Stimulated activated CD8-positive, alpha-beta memory T cell treated with anti-CD3 and anti-CD28 coated beads, Interleukin-7, amount 100 ng/mL, for 48 hours (primary cell): ENCODE results near the gene VCPKMT.

Source experiments
- DNase-seq, 2 donors: peaks; one replicate each; pipeline ENCODE4 v3.0.0-alpha.2; 2020; ENCODE audit warnings: low read depth in 1 of 2; ENCODE audit errors: extremely low read depth in 1 of 2

VCPKMT gene

DNA sequence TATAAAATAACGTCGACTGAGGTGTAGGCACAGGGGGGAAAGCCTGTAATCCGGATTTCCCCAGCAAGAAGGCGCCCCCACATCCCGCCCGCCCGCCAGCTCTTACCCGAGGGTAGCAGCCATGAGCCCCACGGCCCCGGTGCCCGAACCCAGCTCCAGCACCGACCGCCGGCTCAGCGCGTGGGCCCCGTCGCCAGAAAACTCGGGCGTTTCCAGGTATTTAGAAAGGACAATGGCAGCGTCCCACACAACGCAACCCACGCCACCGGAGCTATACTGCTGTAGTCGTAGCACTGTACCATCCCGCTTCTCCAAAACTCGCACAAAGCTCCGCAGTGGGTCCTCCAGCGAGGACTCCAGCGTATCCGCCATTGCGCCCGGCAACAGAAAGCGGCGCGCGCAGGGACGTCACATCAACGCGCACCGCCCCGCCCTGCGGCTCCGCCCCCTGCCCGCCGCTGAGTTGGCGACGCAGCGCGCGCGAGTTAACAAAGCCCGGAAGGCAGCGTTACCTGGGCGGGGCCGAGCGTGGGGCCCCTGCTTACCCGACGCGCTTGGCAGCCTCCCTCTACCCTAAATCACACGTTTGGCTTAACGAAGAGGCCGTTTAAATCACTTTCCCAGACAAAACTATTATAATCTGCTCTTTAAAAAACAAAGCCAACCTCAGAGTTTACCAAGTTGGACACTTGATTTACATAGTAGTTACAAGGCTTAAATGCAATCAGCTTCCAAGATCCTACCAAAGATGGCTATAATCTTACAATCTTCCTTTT, at the start of gene VCPKMT:
Gene VCPKMT (minus strand): TSS at position 392 of the 776 bp plus-strand sequence. CDS start 20 bp downstream, at position 372.
- peak; percentile 88 to 93 for DNase-seq

- DNase-seq, result no peak
These were observed 39.7 kb upstream of the VCPKMT start for GRCh38 chr14:50156111-50156510.

GRCh38 chr14:50148799-50149198, 32.4 kb upstream of the VCPKMT start:
- no peak for DNase-seq

GRCh38 chr14:50139192-50139591, 22.8 kb upstream of the VCPKMT start:
- no peak for DNase-seq

DNA sequence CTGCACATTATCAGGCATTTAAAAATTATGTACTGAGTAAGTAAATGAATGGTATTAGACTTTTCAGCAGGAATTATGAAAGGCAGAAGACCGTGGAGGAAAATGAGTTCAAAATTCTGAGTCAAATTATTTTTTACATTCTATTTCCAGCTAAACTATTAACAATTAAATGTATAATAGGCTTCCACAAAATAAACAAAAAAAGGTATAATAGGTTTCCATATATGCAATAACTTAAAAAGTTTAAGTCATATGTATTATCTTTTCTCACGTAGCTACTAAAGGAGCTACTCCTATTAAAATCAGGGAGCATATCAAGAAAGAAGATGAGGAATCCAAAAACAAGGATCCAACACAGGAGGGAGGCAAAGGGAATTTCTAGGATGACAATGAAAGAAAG, 11.4 kb upstream of the VCPKMT start:
- DNase-seq, result no peak

- DNase-seq, result no peak
These were observed 6.7 kb upstream of the VCPKMT start for GRCh38 chr14:50123062-50123461.

- no peak for DNase-seq
These were observed 5.9 kb upstream of the VCPKMT start for GRCh38 chr14:50122291-50122690.

DNA sequence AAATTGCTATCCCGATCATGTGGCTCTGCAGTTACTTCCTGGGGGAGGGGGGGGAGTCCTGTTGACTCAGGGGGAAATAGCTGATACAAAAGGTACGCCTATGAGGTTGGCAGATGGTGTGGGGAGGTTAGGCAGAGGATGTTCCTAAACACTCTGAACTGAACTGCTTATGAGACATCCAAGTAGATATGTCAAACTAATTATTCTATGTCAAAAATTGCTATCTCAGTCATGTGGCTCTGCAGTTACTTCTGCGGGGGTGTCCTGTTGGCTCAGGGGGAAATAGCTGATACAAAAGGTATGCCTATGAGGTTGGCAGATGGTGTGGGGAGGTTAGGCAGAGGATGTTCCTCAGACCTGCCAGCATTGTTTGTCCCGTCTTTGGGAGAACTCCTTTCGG, 5.1 kb upstream of the VCPKMT start:
- no peak for DNase-seq

DNA sequence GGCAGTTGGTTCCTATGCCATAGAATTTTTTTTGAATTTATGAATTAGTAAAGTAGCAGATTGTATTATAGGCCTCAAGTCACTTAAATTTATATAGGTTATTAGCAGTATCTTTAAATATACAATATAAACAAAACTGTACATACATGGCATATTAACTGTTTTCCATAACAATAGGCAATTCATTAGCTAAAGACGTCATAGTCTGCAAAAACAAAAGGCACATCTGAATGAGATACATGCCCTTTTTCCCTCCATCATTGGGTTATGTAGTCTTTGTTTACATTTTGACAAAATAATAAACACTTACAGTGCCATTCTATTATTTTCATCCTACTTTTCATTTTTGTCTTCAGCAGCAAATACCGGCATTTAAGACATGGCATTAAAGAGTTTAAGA, 1.1 kb upstream of the VCPKMT start:
- DNase-seq, result no peak

DNA sequence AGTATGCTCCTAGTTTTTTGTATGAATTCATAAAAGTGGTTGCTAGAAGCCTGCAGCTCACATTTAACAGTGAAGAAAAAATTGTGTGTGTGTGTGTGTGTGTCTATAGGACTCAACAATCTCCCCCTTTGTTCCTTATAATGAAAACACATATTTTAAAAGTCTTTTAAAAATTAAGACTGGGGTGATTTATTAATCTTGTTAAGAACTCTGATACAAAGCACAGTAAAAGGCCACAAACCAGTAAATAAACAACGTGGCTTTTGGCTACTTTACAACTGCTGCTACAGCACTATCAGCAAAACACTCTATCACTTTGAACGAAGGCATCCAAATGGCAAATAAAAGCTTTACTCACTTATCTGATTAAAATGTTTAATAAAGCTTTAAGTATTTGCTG, 594 bp upstream of the VCPKMT start:
- no peak for DNase-seq

- DNase-seq, result no peak
These were observed 2.9 kb downstream of the VCPKMT start for GRCh38 chr14:50113381-50114035.

DNA sequence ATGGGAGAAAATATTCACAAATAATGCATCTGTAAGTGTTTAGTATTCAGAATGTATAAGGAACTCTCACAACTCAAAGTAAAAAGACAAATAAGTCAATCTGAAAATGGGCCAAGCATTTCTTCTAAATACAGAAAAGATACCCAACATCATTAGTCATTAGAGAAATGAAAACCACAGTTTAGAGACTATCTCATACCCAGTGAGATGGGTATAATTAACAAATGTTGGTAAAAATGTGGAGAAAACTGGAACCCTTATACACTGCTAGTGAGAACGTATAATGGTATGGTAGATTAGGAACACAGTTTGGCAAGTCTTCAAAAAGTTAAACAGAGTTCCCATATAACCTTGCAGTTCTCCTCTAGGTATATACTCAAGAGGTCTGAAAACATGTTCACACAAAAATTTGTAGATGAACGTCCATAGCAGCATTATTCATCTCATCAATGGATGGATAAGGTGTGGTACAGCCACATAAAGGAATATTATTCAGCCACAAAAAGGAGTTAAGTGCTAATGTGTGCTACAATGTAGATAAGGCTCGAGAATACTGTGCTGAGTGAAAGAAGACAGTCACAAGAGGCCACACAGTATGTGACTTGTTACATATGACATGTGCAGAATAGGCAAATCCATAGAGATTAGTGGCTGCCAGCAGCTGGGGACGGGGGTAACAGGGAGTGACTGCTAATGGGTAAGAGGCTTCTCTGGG, 5.9 kb downstream of the VCPKMT start:
- no peak for DNase-seq

- DNase-seq, result no peak
These were observed 7.0 kb downstream of the VCPKMT start for GRCh38 chr14:50109342-50109741.

DNA sequence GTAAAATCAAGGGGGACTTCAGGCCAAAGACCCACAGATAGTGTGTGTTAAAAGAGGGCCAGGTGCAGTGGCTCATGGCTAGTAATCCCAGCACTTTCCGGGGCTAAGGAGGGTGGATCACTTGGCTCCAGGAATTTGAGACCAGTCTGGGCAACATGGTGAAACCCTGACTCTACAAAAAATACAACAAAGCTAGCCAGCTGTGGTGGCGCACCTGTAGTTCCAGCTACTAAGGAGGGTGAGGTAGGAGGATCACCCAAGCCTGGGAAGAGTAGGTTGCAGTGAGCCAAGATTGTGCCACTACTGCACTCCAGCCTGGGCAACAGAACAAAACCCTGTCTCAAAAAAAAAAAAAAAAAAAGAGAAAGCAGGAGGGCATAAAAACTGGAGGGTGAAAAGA, 8.5 kb downstream of the VCPKMT start:
- no peak for DNase-seq

DNA sequence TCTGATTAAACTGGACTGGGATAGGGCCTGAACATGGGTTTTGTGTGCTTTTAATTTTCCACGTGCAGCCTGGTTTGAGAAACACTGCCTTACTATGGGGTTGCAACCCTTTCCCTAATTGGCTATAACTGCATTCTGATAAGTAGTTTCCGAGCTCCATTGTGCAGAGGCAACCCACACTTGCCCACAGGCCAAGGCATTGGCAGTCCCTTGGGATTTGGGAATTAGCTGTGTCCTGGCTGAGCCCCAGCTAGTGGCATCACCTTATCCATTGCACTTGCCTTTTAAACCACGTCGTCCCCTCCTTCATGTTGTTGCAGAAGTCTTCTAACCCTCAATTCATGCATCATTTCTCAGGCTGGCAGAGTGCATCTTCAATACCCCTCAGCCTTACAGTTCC, 10.2 kb downstream of the VCPKMT start:
- DNase-seq, result no peak

DNA sequence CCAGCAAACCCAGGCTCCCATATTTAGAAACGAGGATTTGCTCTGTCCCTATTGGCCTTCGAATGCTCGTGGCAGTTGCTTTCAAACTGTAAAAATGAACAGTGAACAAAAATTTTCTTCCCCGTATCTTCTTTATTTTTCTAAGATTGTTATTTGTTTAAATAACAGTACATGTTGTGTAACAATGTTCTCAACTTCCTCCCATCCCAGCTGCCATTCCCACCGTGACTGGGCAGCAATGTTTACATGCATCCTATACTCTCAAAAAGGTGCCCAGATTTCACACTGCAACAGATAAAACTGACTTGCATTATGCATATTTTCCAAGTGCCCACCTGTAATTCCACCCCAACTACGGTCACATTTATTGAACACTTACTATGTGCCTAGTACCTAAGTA, 12.8 kb downstream of the VCPKMT start:
- no peak for DNase-seq

- DNase-seq, result no peak
These were observed 15.0 kb downstream of the VCPKMT start for GRCh38 chr14:50101417-50101816.

DNA sequence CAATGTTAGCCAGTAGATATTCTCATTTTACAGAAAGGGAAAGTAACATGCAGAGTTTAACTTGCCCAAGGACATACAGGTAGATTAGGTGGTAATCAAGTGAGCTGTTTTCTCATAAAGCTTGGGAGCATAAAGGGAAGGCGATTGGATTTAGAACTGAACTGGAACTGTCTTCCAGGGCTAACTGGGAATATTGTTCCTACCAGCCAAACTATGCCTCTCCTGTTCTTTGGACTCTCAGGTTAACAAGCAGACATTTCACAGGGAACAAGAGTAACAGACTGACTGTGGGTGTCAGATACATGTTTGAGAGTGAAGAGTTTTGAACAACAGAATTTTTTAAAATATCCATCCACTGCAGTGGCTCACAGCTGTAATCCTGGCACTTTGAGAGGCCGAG, 15.6 kb downstream of the VCPKMT start:
- DNase-seq, result no peak

DNA sequence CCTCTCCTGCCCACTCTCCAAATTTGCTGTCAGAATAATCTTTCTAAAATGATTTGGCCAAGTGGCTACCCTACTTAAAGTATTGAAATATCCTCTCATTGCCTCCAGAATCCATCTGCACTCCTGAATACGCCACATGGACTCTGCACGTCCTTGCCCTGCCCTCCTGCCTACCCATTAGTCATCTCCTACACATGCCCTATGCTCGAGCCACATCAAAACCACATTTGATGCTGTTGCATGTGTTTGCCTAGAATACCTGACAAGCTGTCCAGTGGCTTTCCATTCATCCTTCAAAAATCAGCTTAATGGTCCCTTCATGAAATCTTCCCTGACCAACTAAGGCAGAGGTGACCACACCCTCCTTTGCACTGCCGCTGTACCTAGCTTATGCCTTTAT, 17.0 kb downstream of the VCPKMT start:
- no peak for DNase-seq

GRCh38 chr14:50095895-50096294, 20.5 kb downstream of the VCPKMT start:
- no peak for DNase-seq

DNA sequence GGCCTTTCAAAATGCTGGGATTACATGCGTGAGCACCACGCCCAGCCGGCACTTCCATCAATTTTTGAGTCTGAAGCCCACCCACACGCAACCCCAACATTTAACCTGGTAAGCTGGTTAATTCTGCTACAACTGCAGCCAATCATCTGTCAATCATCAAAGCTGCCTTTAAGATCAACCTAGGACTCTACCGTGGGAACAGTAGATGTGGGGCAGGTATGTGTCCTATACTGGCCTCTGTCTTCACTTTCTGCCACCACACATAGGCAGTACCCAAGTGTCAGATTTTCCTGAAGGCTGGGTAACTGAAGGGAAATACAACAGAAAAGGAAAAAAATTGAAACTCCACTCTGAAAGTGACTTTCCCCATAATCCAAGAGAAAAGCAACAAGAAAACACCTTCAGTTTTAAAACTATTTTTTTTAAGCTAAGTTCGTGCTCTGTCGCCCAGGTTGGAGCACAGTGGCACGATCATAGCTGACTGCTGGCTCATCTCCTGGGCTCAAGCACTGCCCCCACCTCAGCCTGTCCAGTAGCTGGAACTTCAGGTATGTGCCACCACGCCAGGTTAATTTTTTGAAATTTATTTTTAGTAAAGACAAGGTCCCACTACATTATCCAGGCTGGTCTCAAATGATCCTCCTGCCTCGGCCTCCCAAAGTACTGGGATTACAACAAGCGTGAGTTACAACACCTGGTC, 22.2 kb downstream of the VCPKMT start:
- DNase-seq, result no peak
